Dermis blood vessel endothelial cell (primary cell): ENCODE results near the gene PTPN21. TPM values are rescaled to one million over a fixed set of nuclear protein-coding genes. Genes with fewer than 3 reads are reported as not detected.
A peak's percentile ranks its signal among the peaks of the same experiment; 100 is the strongest.

Experiments used
- DNase-seq: peaks from one replicate; pipeline ENCODE4 v3.0.0; 2010
- total RNA-seq: library from RNA; depleted of rRNA; stranded (reverse); fragments of >200 nt; gene quantifications from 2 replicates; pipeline ENCODE4 v1.2.3, GENCODE V29; 2014

Gene PTPN21
- 6.3 and 7.3 TPM in 2 replicates for total RNA-seq

DNA sequence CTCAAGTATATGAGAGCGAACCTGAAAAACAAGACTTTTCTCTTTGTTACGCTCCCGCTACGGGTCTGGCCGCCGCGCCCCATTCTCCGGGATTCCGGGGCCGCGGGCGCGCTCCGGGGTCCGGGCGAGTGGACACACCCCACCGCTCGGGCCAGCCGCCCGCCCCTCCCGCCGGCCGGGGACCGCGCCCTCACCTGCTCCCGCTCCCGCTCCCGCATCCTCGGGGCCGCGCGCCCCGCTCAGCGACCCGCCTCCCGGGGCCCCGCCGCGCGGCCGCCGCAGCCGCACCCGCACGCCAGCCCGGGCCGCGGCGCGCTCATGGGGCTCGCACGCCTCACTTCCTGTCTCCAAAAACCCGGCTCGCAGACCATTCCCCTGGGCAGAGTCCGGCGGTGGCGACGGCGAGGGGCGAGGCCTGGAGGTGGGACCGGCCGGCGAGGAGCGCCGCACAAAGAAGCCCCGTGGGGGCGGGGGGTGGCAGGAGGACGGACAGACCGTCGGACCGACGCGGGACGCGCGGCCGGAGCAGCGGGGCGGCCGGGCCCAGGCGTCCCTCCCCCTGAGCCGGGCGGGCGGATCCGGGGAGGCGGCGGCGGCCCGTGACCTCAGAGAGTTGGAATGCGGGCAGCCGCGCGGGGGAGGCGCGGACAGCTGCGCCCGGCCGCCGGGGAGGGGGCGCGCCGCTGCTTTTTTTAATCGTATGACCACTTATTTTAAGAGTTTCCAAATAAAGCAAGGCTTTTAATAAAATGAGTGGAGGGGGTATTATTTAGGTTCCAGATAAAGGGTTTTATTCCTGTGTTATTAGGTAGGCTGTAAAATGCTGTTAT is at the start of gene PTPN21:
TSS of gene PTPN21 (minus strand) at position 551 of the 830 bp plus-strand sequence. CDS start 4,590 bp downstream, outside the sequence.
- DNase-seq: peak; percentile 80

DNA sequence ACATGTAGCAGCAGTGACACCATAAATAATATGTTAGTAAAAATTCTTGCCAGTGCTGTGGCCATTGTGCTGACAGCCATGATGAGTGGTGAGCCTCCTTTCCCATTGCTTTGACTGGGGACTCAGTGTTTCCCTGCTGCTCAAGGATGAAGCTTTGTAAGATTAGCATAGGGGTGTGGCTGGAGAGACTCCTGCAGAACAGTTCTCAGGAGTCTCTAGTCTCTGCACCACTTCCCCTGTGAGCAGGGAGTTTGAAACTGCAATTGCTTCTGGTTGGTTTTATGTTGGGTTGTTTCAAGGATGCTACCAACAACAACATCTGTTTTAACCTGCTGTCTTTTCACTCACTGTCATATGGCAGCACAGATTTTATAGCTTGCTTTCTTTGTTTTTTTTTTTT is 49.4 kb upstream of the PTPN21 start:
- no peak for DNase-seq

- no peak for DNase-seq
Measured at GRCh38 chr14:88599761-88600439, 45.1 kb upstream of the PTPN21 start.

GRCh38 chr14:88599326-88599725 is 44.5 kb upstream of the PTPN21 start:
- DNase-seq: no peak

- DNase-seq: no peak
Measured at GRCh38 chr14:88598097-88598675, 43.4 kb upstream of the PTPN21 start.

DNA sequence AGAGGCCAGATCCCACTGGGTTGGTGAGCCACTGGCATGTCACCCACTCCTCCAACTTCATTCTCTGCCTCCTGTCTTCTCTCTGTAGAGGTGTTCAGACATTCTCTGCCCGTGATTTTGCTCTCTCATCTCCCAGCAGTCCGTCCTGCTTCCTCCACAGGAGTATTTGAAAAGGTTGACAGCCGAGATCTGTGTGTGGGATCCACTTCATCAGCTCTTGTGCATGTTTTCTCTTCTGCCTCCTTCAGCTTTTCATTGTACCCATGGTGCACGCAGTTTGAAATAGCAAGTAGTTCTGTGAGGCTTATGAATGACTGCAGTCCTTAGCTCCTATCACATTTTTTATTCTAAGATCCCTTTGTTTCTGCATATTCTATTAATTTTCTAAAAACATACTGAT is 42.8 kb upstream of the PTPN21 start:
- DNase-seq: no peak

GRCh38 chr14:88597038-88597437 is 42.2 kb upstream of the PTPN21 start:
- no peak for DNase-seq

DNA sequence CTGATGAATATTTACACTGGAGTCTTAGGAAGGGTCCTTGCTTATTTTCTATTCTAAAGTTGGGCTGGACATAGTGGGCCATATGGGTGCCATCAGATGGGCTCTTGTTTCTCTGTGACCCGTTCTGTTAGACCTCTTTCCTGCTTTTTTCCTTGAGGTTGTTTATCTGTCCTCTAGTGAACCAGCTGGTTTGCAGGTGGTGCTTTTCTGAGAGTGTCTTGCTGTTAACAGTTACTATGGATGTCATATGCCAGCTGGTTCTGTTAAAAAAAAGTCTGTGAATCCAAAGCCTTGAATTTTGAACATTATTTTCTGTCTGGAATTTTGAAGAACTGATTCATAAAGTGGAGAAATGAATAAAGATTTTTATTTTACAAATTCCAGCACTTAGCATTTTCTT is 37.2 kb upstream of the PTPN21 start:
- DNase-seq: no peak

- DNase-seq: no peak
Measured at GRCh38 chr14:88590173-88590572, 35.4 kb upstream of the PTPN21 start.

DNA sequence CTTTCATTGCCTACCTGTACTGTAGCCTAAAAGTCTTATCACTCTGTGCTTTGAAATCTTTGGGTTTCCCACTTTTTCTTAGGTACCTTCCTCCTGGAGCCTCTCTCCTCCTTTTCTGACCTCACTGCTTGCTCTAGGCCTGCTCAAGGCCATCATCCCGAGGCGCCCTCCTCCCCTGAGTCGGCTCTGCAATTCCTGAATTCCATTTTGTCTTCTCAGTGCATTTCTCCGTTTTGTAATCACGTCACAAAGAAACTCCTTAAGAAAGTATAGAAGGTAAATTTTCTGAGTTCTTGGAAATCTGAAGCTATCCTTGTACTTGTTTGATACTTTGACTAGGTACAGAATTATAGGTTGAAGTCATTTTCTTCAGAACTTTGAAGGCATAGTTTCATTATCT is 33.3 kb upstream of the PTPN21 start:
- DNase-seq: no peak

DNA sequence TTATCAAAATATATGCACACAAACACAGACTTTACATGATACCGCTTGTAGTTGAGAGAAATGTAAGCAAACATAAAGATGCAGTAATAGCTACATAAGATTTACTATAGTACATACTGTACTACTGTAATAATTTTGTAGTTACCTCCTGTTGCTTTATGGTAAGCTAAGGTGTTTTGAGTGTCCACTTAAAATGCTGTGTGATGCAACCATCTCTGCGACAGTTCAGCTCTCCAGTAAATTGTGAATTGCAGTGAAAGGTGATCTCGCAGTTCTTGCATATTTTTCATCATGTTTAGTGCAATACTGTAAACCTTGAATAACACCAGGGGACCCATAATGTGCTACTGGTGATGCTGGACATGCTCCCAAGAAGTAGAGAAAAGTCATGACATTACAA is 29.6 kb upstream of the PTPN21 start:
- no peak for DNase-seq

DNA sequence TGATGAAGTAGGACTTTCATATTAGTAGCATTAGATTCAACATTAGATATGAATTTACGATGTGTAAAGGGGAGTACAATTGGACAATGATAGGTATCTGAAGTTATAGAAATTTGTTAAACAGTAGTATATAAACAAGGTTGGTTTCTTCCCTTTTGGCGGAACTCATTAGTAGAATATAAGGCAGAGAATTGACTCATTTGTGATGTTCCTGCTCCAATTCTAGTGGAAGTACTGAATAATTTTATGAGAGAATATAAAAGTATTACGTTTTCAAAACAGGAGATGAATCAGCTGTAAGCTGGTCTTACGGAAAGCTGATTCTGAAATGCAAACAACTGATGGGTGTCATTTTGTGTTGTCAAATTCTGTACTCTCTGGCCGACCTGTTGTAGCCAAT is 21.4 kb upstream of the PTPN21 start:
- DNase-seq: no peak

DNA sequence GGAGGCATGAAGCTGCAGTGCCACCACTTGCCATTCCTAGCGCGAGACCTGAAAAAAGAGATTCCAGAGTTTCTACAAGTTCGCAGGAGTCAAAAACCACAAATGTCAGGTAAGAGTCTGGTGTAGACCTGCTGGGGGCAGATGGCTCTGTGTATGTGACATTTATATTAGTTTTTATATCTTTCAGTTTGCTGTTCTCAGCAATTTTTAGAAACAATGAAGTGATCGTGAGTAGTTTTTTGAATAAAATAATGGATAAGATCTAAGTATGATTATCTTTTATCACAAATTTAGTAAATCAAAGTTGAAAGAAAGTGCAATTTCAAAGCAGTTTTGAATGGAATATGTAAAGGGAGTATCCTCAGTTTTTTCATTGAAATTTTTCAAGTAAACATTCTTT is 17.3 kb upstream of the PTPN21 start:
- no peak for DNase-seq

DNA sequence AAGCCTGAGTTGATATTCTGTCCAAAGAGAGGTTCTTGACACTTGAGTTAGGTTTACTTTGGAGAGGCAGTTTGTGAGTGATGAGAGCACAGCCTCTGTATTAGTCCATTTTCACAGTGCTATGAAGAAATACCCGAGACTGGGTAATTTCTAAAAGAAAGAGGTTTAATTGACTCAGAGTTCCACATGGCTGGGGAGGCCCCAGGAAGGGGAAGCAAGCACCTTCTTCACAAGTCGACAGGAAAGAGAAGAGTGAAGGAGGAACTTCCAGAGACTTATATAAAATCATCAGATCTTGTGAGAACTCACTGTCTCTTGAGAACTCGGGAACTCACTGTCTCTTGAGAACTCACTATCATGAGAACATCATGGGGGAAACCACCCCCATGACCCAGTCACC is 13.4 kb upstream of the PTPN21 start:
- no peak for DNase-seq

DNA sequence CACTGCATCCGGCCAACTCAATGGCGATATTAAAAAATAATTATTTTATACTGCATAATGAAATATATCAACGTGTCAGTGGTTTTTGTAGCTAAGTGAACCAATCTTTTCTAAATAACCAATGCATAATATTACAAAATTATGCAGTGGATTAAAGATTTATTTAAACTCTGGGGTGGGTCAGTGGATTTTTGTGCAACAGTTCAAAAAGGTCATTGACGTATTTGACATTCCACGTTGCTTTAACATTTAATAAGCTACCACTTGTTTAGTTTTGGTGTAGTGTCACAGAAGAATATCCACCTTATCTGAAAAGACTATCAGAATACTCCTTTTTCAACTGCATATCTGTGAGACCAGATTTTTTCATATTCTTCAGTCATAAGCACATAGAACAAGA is 10.6 kb upstream of the PTPN21 start:
- DNase-seq: no peak

- DNase-seq: no peak
Measured at GRCh38 chr14:88563845-88564244, 9.0 kb upstream of the PTPN21 start.

DNA sequence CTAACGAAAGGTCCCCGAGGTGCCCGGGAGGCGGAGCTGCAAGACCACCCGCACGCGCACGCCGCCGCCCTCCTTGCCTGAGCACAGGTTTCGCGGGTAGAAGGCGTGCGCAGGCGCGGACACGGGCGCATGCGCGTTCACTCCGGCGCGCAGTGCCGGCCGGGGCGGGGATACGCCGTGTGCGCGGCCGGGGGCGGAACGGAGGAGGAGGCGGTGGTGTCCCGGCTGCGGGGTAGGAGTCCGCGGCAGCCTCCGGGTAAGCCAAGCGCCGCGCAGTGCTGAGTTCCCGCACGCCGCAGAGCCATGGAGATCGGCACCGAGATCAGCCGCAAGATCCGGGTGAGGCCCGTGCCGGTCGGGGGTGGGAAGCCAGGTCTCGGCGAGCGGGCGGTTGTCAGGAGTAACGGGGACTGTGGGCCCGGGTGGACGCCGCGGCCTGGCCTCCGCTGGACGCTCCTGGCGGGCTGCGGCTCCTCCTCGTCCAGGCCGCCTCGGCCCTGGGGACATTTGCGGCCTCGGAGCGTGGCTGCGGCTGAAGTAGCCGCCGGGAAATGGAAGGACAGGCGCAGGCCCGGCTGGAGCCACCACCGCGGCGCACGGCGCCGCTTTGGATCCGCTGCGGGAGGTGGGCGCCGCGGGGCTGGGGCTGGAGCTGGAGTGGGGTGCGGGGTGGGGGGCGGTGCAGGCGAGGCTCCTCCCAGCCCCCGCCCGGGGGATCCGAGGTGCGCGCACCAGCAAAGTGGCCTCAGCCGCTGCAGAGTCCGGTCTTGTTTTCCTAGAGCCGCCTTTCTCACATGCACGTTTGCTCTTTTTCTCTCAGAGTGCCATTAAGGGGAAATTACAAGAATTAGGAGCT is 8.3 kb upstream of the PTPN21 start, which contains the start of gene ZC3H14:
TSS of gene ZC3H14 (plus strand) at position 207 of the 856 bp plus-strand sequence. CDS start at position 304, 97 bp downstream.
- DNase-seq: peak; percentile 94

DNA sequence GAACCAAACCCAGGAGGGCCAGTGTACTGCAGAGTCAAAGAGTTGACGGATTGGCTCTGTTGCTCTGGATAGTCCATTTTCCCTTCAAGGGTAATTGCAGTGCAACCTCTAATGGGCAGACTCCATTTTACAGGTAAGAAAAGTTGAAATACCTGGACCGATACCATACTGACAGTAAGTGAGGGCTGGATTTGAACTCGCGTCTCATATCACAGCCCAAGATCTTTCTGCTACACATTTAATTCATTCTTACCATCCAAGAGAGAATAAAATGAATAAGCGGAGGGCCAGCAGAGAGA is 7.7 kb upstream of the PTPN21 start:
- no peak for DNase-seq

DNA sequence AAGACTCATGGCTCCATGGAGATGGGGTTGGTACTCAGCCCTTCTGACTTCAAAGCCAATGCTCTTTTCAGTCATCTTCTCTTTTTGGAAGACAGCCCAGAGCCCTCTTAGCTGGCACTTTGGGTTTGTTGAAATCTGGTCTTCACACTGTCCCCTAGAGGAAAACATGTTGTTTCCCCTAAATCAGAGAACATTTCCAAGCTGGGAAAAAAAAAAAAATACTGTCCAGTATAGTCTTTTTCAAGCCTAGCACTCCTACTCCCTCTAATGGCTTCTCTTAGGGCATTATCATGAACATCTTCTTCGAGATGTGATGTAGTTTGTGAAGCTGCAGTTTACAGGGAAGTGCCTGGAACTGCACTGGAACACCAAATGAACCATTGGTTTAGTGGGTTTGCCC is 5.0 kb upstream of the PTPN21 start:
- peak; percentile 50 for DNase-seq

DNA sequence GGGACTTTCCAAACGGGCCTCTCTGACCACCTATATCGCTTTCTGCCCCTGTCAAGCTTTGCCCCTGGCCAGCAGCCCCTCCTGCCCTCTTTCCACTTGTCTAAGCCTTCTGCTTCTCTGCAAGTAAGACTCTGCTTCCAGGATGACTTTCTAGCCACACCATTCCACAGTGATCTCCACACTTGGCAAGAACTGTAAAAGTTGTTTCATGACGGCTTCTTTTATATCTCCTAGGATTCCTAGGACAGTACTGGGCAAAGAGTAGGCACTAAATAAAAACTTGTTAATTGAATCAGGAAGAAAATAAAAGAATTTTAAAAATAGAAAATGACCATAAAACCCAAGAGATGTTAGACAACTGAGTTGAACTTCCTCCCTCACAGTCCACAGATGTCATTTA is 1.8 kb upstream of the PTPN21 start:
- no peak for DNase-seq

- peak; percentile 37 for DNase-seq
Measured at GRCh38 chr14:88553886-88554456, 836 bp downstream of the PTPN21 start.

- DNase-seq: no peak
Measured at GRCh38 chr14:88552876-88553275, 1.9 kb downstream of the PTPN21 start.
